ENCODE results near the gene ABLIM2. TPM values are rescaled to one million over a fixed set of nuclear protein-coding genes. Genes with fewer than 3 reads are reported as not detected.

The ABLIM2 gene
- total and polyA plus RNA-seq, 2 of the 8 experiments (the other 6 are each of a cell fraction or from before 2014, with no cell fraction given): 2.8 to 3.0 TPM

DNA sequence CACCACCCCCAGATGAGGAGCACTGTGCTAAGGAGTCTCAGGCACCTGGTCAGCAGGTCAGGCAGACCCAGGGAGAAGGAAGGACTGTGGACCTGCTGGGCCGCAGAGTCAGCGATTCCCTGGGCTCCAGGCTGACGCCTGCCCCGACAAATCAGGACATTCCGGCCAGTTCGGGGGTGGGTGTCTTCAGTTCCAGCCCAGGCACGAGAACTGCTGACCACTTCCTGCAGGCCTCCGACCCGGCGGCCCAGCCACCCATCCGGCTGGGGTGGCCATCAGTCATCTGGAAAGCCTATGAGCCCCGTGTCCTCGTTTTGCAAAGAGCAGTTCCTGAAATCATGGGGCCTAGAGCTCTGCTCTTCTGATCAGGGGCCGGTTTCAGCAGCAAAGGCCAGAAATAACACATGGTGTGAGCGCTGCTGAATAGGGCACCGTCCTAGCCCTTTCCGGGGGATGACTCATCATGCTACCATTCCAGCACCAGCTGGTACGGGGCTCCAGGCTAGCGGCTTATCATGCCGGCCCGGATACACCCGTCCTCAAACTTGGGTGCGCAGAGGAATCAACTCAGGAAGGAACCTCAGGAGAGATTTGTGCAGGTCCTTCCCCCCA lies 32.6 kb upstream of the ABLIM2 start:
- H2BK5ac ChIP-seq (ENCODE audit: low read depth, low read length): no peak overlapping the region
- no peak overlapping the region for H4K91ac ChIP-seq (replicated peaks; ENCODE audit: insufficient read length, low read length)
- no peak overlapping the region for H3K14ac ChIP-seq (ENCODE audit: insufficient read length)
- H2AFZ ChIP-seq (ENCODE audit: low read length): no peak overlapping the region; the same call in 1 of the 2 replicates
- CTCF ChIA-PET (ENCODE audit: partially characterized antibody): interaction anchor here (0.8 to 2.9 kb wide), 9 partner anchors 8 to 220 kb away, joined by 3 to 13 read pairs (median 4); partner anchors contain the start of gene SH3TC1
- H3K9ac ChIP-seq (replicated peaks in 1 of 4; ENCODE audit: extremely low read depth in 1 of 4, low read depth in 3 of 4, low read length in 3 of 4): no peak overlapping the region
- H3K27me3 ChIP-seq (replicated peaks in 1 of 4; ENCODE audit: control insufficient read depth in 3 of 4, extremely low read depth in 1 of 4, insufficient read depth in 3 of 4, low read length in 3 of 4): no peaks in the 10 kb centered on the region
- no peak overlapping the region for H3K23ac ChIP-seq (ENCODE audit: insufficient read length)
- no peak overlapping the region for H2BK12ac ChIP-seq (ENCODE audit: low read depth, low read length)
- no peaks in the 10 kb centered on the region for H3K36me3 ChIP-seq (ENCODE audit: control insufficient read depth in 2 of 4, insufficient read depth in 4 of 4, low read length in 3 of 4)
- no peaks in the 10 kb centered on the region for H3K79me1 ChIP-seq (ENCODE audit: low read depth, low read length)
- H3K9me3 ChIP-seq (ENCODE audit: insufficient read depth in 2 of 2, low read depth in 1 of 2, low read length in 1 of 2): no peaks in the 10 kb centered on the region
- no peaks in the 10 kb centered on the region for H3K23me2 ChIP-seq (ENCODE audit: low read depth, low read length)
- H3K27ac ChIP-seq (ENCODE audit: low read depth, low read length): no peak overlapping the region
- POLR2A ChIA-PET (ENCODE audit: partially characterized antibody): no interaction called here
- H3K4me2 ChIP-seq (ENCODE audit: insufficient read depth in 1 of 2, low read depth in 2 of 2, low read length in 2 of 2): no peak overlapping the region
- no peak overlapping the region for H3K56ac ChIP-seq (replicated peaks; ENCODE audit: insufficient read length, low read depth, low read length)
- no peak for DNase-seq (ENCODE audit: low read depth in 1 of 2, low spot score in 2 of 2)
- H4K8ac ChIP-seq (ENCODE audit: extremely low read depth, insufficient read depth, low read length): peak overlapping the region; percentile 76
- no peak overlapping the region for H3K18ac ChIP-seq (ENCODE audit: extremely low read depth, low read length)
- no peak overlapping the region for H2BK15ac ChIP-seq (ENCODE audit: low read length)
- 0 out of 2 replicates have a peak, but pooled peaks have one; percentile 16 for TF ChIP-seq JUND (IDR thresholded peaks at IDR 0.05; ENCODE audit: low read length)
- no peak for TF ChIP-seq NANOG (IDR thresholded peaks at IDR 0.05; ENCODE audit: insufficient read depth, low read depth, low read length, poor library complexity, severe bottlenecking)
- TF ChIP-seq GTF2F1 (IDR thresholded peaks at IDR 0.05; ENCODE audit: borderline replicate concordance, low read depth, low read length): no peak
- no peak overlapping the region for H2BK20ac ChIP-seq (ENCODE audit: low read length)
- no peak for FAIRE-seq
- no peak overlapping the region for H3K4ac ChIP-seq (replicated peaks; ENCODE audit: insufficient read length, low read depth, low read length)
- peaks cover 0 to 6% (median 3%) of the 10 kb centered on the region in 4 experiments; a peak in 3 of 7 replicates for H3K4me1 ChIP-seq (replicated peaks in 1 of 4; ENCODE audit: control insufficient read depth in 3 of 4, insufficient read depth in 4 of 4, low read length in 3 of 4)
- H2AK5ac ChIP-seq (ENCODE audit: low read depth, low read length): no peak overlapping the region
- no peaks in the 10 kb centered on the region for H3K79me2 ChIP-seq (ENCODE audit: control insufficient read depth in 1 of 2, insufficient read depth in 2 of 2, low read length in 2 of 2)
- no peak overlapping the region for H3K4me3 ChIP-seq (ENCODE audit: extremely low read depth in 1 of 4, insufficient read depth in 2 of 4, low read depth in 3 of 4, low read length in 4 of 4)
- H4K20me1 ChIP-seq (replicated peaks in 1 of 2; ENCODE audit: control insufficient read depth in 1 of 2, insufficient read depth in 2 of 2, low read length in 2 of 2): no peaks in the 10 kb centered on the region
- no peak overlapping the region for H2BK120ac ChIP-seq (replicated peaks; ENCODE audit: low read depth, low read length)
- no peak overlapping the region for H4K5ac ChIP-seq (ENCODE audit: insufficient read length, low read depth, low read length)
- 92% methylated on average over 23 of the region's 23 CpGs; no CpG with 5 or more reads in 1 of the 2 experiments for WGBS, 2 experiments (ENCODE audit: extremely low coverage in 1 of 2, insufficient coverage in 1 of 2, insufficient read length in 1 of 2, insufficient replicate concordance in 2 of 2, low coverage in 1 of 2, low lambda C conversion rate in 2 of 2, missing lambda C conversion rate in 1 of 2)

All from H1 (cell line).